ENCODE data around the gene ALLC. TPM values are rescaled to one million over a fixed set of nuclear protein-coding genes. Genes with fewer than 3 reads are reported as not detected.

The ALLC gene
- total RNA-seq, 1 experiment from 2014 or later = not detected

DNA sequence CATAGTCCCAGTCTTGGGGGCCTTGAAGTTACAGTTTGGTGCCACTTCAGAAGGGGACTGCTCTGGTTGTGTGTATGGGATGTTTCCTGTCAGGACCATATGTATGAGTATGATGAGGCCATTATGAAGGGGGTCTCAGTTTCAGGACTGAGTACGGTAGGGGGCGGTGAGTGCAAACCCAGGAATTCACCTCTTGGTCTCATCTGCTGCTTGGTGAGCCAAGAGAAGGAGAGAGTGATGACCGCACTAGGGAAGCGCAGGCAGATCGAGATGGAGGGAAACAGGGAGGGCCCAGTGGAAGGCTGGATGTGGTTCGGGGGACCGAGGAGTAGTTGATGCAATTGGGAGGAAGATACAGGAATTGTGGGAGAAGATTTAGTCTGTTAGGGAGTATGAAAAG, 73.8 kb downstream of the ALLC start:
- Histone ChIP-seq H3K4me2 (ENCODE audit: low read length) (no peak overlapping the region), H3K79me2 (ENCODE audit: low read length) (no peaks in the 10 kb centered on the region), H3K27me3 (ENCODE audit: low read length) (peaks cover 47% of the 10 kb centered on the region), H3K9me2 (replicated peaks; ENCODE audit: low read length) (no peaks in the 10 kb centered on the region), H3F3A (ENCODE audit: low read length, unreplicated experiment) (no peaks in the 10 kb centered on the region), H3K9me3 (ENCODE audit: low read length) (no peaks in the 10 kb centered on the region), H3K27ac (ENCODE audit: low read length) (no peak overlapping the region), H3K4me1 (ENCODE audit: insufficient read depth, low read length) (peaks cover 6% of the 10 kb centered on the region; the same call in 1 of the 2 replicates), H2AFZ (ENCODE audit: low read length) (no peak overlapping the region), H3K4me3 (ENCODE audit: low read length) (no peak overlapping the region), H3K9ac (ENCODE audit: low read length) (no peak overlapping the region), H3K36me3 (ENCODE audit: low read depth, low read length) (no peaks in the 10 kb centered on the region), H4K20me1 (ENCODE audit: low read length) (no peaks in the 10 kb centered on the region)
- intact Hi-C loops (cut with micrococcal nuclease) = no loop called here
- POLR2A ChIA-PET (ENCODE audit: unreplicated experiment) = no interaction called here
- BruUV-seq (replicated peaks) = no TSS peak
- TF ChIP-seq EZH2 (IDR thresholded peaks at IDR 0.05; ENCODE audit: low read length, unreplicated experiment) (no peak), CTCF (conservative IDR thresholded peaks at IDR 0.05; ENCODE audit: low read depth, low read length) (no peak), EZH2phosphoT487 (IDR thresholded peaks at IDR 0.05; ENCODE audit: borderline replicate concordance, low read length) (no peak)
- DNase-seq = no peak
- CTCF ChIA-PET = no interaction called here
- no peak for ATAC-seq

GRCh38 chr2:3736112-3736511, 78.1 kb downstream of the ALLC start:
- H3K36me3 ChIP-seq (ENCODE audit: low read depth, low read length) = no peaks in the 10 kb centered on the region
- POLR2A ChIA-PET (ENCODE audit: unreplicated experiment) = no interaction called here
- H3K9me2 ChIP-seq (replicated peaks; ENCODE audit: low read length) = no peaks in the 10 kb centered on the region
- CTCF ChIA-PET = no interaction called here
- H3K4me2 ChIP-seq (ENCODE audit: low read length) = no peak overlapping the region
- H3K79me2 ChIP-seq (ENCODE audit: low read length) = no peaks in the 10 kb centered on the region
- H3K4me1 ChIP-seq (ENCODE audit: insufficient read depth, low read length) = peaks cover 2% of the 10 kb centered on the region; the same call in 1 of the 2 replicates
- DNase-seq = no peak
- no peak for ATAC-seq
- no peak for TF ChIP-seq EZH2 (IDR thresholded peaks at IDR 0.05; ENCODE audit: low read length, unreplicated experiment)
- TF ChIP-seq EZH2phosphoT487 (IDR thresholded peaks at IDR 0.05; ENCODE audit: borderline replicate concordance, low read length) = no peak
- TF ChIP-seq CTCF (conservative IDR thresholded peaks at IDR 0.05; ENCODE audit: low read depth, low read length) = no peak
- H3K27me3 ChIP-seq (ENCODE audit: low read length) = peaks cover 45% of the 10 kb centered on the region
- no peak overlapping the region for H3K27ac ChIP-seq (ENCODE audit: low read length)
- H3K9ac ChIP-seq (ENCODE audit: low read length) = no peak overlapping the region
- no peaks in the 10 kb centered on the region for H3F3A ChIP-seq (ENCODE audit: low read length, unreplicated experiment)
- intact Hi-C loops (cut with micrococcal nuclease) = no loop called here
- no peak overlapping the region for H3K4me3 ChIP-seq (ENCODE audit: low read length)
- no TSS peak for BruUV-seq (replicated peaks)
- H3K9me3 ChIP-seq (ENCODE audit: low read length) = no peaks in the 10 kb centered on the region
- H4K20me1 ChIP-seq (ENCODE audit: low read length) = no peaks in the 10 kb centered on the region
- no peak overlapping the region for H2AFZ ChIP-seq (ENCODE audit: low read length)

DNA sequence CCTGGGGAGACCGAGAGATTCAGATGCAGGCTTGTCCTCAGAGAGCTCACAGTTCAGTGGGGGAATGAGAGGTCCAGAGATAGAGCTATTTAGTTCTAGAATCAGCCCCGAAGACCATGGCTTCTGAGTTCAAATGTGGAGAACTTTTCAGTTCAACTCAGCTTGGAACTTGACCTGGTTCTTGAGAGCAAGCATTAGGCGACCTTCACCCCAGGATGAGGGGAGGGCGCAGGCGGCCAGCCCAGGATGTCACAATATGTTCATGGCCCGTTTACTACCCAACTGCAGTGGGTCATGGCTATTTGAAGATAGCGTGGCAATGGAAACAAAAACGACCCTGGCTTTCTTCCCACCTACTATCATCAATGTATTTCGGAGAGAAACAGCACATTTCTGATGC, 79.1 kb downstream of the ALLC start:
- Histone ChIP-seq H2AFZ (ENCODE audit: low read length) (no peak overlapping the region), H4K20me1 (ENCODE audit: low read length) (no peaks in the 10 kb centered on the region), H3K9me2 (replicated peaks; ENCODE audit: low read length) (no peaks in the 10 kb centered on the region), H3K36me3 (ENCODE audit: low read depth, low read length) (no peaks in the 10 kb centered on the region), H3K27me3 (ENCODE audit: low read length) (peaks cover 49% of the 10 kb centered on the region), H3K9me3 (ENCODE audit: low read length) (no peaks in the 10 kb centered on the region), H3K4me3 (ENCODE audit: low read length) (no peak overlapping the region), H3K27ac (ENCODE audit: low read length) (no peak overlapping the region), H3F3A (ENCODE audit: low read length, unreplicated experiment) (no peaks in the 10 kb centered on the region), H3K4me2 (ENCODE audit: low read length) (no peak overlapping the region), H3K4me1 (ENCODE audit: insufficient read depth, low read length) (no peaks in the 10 kb centered on the region), H3K9ac (ENCODE audit: low read length) (no peak overlapping the region), H3K79me2 (ENCODE audit: low read length) (no peaks in the 10 kb centered on the region)
- TF ChIP-seq EZH2phosphoT487 (IDR thresholded peaks at IDR 0.05; ENCODE audit: borderline replicate concordance, low read length) (no peak), EZH2 (IDR thresholded peaks at IDR 0.05; ENCODE audit: low read length, unreplicated experiment) (no peak), CTCF (conservative IDR thresholded peaks at IDR 0.05; ENCODE audit: low read depth, low read length) (no peak)
- BruUV-seq (replicated peaks) = no TSS peak
- POLR2A ChIA-PET (ENCODE audit: unreplicated experiment) = no interaction called here
- intact Hi-C loops (cut with micrococcal nuclease) = no loop called here
- no peak for ATAC-seq
- no peak for DNase-seq
- CTCF ChIA-PET = no interaction called here

Measured in PC-3 (cell line).